ELF-1 (cell line): ENCODE data around the gene SPPL2C.
A peak's percentile ranks its signal among the peaks of the same experiment; 100 is the strongest.
"Not testable (repeated sequence)": the region's sequence is repeated elsewhere in the genome, so short reads cannot be mapped to it uniquely, and the experiment has no call there.

Experiments used
- DNase-seq: peaks from one replicate; pipeline ENCODE4 v3.0.0-alpha.2; 2016; ENCODE audit warnings: low read depth, low spot score

SPPL2C gene

DNA sequence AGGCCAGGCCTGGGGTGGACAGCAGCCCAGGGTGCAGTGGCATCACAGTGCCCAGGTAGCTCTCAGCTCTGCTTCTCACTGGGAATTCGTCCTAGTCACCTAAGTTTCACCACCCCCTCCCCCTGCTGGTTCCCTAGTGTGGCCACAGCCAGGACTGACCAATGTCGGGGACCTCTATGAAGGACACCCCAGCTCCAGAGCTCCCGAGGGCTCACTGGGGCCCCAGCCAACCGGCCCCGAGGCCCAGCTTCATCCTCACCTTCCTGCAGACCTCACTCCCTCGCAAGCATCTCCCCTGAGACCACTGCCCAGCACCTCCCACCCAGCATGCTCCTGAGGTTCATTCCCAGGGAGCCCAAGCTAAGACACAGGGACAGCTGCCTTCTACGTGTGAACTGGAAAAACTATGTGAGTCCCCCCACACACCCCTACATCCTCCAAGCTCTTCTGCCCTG is 4.9 kb downstream of the SPPL2C start:
- DNase-seq: no peak

DNA sequence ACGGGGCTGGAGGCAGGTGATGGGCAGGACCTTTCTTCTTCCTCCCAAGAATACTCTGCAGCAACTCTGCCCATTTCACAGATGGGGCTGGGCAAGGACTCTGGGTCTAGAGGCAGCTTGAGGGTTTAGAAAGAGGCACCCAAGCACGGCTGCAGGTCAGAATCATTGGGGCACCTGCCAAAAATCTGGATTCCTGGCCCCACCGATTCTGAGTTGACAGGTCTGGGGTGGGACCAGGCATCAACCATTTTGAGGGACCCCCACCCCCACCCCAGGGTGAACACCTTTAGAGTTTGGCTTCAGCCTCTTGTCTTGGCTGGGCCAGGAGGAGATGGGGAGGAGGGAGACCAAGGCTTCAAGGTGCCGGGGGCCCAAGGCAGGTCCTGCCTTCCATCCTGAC is 5.3 kb downstream of the SPPL2C start:
- DNase-seq: no peak

- no peak for DNase-seq
These were observed 5.8 kb downstream of the SPPL2C start for GRCh38 chr17:45850468-45850867.

DNA sequence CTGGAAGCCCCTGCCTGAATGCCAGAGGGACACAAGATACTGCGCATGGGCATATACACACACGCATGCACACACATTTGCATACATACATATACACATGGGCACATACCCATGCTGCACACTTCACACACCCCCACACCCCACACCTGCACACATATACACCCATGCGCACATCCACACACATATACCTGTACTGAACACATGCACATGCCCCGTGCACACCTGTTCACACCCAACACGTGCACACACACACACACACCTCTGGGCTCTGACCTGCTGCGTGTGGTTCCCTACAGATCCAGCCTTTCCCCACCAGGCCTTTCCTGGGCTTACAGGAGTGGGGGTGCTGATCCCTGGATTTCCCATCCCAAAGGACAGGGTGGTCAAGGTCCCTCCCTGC is 6.3 kb downstream of the SPPL2C start:
- no peak for DNase-seq

DNA sequence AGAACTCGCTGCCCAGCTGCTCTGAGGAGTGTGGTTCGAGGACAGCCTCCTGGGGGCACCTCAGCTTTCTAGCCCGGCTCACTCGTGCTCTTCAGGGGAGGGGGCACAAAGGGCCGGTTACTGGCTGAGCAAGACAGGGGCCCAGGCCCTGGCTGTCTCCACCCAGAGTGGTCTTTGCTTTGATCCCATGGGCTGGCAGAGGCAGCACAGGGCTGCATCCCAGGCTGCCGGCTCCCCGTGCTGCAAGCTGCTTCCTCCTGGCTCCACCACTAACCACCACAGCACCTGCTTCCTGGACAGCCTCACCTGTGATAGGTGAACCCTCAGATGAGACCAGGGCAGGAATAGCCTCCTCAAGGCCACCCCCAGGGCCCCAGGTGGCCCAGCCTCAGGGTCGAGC is 6.8 kb downstream of the SPPL2C start:
- no peak for DNase-seq

DNA sequence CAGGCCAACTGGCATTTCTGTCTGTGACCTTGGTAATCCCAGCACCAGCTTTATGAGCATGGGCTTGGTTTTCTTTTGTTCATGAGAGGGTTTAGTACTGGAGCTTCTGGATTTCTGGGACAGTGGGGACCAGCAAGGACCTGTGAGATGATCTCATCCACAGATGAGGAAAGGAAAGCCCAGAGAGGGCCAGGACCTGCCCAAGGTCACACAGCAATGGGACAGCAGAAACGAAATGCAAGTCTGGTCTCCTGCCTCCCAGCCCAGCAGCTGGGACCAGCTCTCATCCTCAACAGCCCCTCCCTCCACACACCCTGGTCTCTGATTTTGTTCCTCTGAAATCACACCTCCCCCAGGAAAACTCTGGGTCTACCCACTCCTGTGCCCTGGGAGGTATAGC is 7.2 kb downstream of the SPPL2C start:
- DNase-seq: no peak

- DNase-seq: peak; percentile 51
These were observed 8.0 kb downstream of the SPPL2C start for GRCh38 chr17:45852535-45853297.

DNA sequence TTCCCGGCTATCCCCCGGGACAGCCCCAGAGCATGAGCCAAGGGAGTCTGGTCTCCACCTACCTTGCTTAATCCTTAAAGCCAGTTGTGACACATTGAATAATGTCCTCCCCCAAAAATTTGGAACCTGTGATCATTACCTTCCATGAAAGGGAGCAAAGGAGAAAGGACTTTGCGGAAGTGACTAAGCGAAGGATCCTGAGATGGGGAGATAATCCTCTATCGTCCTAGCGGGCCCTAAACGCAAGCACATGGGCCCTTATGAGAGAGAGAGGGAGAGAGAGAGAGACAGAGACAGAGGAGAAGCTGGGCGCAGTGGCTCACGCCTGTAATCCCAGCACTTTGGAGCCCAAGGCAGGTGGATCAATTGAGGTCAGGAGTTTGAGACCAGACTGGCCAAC is 9.5 kb downstream of the SPPL2C start:
- no peak for DNase-seq

- DNase-seq: no peak
These were observed 11.1 kb downstream of the SPPL2C start for GRCh38 chr17:45855691-45856336.

GRCh38 chr17:45857977-45858708 is 13.5 kb downstream of the SPPL2C start:
- peak; percentile 75 for DNase-seq

GRCh38 chr17:45861165-45861564 is 16.5 kb downstream of the SPPL2C start:
- no peak for DNase-seq

- not testable (repeated sequence) for DNase-seq
These were observed 17.4 kb downstream of the SPPL2C start for GRCh38 chr17:45862127-45862526.

GRCh38 chr17:45863857-45864654 is 19.4 kb downstream of the SPPL2C start:
- no peak for DNase-seq

DNA sequence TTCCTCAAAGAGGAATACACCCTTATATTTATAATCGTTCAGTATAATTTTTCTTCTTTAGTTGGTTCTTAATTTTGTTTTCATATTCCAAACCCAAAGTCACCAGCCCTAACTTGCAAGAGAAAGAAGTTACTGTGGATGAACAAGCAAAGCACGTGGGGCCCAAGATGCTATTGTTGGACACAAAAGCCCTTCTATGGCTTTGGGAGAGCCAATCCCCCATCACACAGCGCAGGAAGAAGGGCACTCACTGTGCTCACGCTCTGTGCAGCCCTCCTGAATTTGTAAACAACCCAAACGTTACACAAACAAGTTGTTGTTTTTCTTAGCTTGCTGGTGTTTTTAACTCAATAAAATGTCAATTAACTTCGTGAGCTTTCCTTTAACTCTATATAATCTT is 22.5 kb downstream of the SPPL2C start:
- no peak for DNase-seq

DNA sequence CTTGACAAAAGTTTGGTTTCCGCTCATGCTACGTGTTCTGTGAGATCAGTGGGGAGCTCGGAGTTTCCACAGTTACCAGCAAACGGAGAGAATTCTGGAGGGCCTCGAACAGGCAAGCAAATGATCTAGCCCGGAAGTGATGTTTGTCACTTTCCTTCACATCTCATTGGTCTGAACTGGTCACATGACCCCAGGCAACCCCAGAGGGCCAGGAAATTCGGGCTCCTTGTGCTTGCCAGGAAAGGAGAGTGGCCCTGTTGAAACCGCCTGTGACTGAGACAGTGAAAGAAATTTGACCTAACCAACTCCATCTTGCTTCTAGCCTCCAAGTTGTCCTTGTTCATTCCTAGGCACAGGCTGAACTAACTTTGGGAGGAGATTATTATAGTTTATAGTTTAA is 23.0 kb downstream of the SPPL2C start:
- DNase-seq: peak; percentile 19

- DNase-seq: no peak
These were observed 23.6 kb downstream of the SPPL2C start for GRCh38 chr17:45868276-45868675.

GRCh38 chr17:45869676-45870341 is 25.1 kb downstream of the SPPL2C start:
- peak; percentile 68 for DNase-seq

- no peak for DNase-seq
These were observed 25.8 kb downstream of the SPPL2C start for GRCh38 chr17:45870342-45870974.

DNA sequence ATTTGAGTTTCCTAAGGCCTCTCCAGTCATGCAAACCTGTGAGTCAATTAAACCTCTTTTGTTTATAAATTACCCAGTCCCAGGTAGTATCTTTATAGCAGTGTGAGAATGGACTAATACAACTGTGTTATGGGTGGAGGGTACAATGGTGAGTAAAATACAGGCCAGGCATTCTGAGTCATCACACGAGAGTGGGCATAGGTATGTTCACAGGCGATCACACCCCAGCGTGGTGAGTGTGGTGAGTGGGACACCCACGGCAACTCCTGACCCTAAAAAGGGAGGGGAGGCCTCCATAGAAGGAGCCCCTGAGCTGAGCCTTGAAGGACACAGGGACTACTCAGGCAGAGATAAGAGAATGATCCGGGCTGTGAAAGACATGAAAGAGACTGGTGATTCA is 27.0 kb downstream of the SPPL2C start:
- DNase-seq: no peak

GRCh38 chr17:45873728-45874127 is 29.0 kb downstream of the SPPL2C start:
- peak; percentile 63 for DNase-seq

DNA sequence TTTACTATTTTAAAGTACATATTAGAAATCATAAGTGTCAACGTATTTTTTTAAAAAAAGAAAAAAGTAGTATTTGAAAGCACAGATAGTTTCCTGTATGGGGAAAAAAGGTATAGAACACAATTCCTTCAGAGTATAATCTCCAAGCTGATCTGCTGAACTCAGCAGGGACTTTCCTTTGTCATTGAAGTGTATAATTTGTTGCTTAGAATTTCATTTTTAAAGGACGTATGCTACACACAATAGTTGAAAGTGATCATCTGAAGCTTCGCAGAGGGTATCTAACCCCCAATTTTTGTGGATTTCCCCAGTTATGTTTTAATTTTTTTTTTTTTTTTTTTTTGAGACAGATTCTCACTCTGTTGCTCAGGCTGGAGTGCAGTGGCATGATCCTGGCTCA is 29.5 kb downstream of the SPPL2C start:
- no peak for DNase-seq
